Globus pallidus (tissue), 1 donor: ENCODE data around the gene ADPRS.

ENCODE experiments used
- DNase-seq: peaks from one replicate; pipeline ENCODE4 v3.0.0-alpha.2; 2015; ENCODE audit warnings: low spot score

The ADPRS gene

DNA sequence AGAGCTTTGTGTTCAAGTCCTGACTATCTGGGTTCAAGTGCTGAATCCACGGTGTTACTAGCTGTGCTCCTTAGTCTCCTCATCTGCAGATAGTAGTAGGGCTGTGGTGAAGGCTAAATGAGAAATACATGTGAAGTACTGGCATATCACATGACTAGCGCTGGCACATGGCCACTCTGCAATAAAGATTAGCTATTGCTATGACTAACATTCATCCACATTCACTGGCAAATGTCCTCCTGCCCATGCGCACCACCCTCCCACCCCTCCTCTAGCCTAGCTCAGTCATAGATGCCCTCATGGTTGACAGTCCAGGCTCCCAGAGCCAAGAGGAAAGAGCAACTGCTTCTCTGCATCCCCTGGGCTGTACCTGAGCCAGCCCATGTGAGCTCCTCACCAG lies 44.8 kb downstream of the ADPRS start:
- no peak for DNase-seq

DNA sequence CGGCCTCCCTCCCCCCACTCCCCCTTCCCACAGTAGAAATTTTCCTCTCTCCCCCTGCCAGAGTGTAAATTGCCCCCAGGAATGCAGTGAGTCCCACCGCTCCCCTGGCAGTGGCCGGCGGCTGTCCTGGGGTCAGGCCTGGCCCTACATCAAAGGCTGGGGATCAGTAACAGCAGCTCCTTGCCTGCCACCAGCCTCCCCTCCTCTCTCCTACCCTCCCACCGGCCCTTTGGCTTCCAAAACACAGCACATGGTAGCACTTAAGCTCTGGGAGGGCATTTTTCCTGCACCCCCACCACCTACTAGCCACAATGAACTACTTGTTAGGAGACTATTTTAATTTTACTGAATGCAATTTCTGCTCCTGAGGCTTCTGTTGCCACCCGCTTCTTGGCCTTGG lies 45.3 kb downstream of the ADPRS start:
- no peak for DNase-seq

DNA sequence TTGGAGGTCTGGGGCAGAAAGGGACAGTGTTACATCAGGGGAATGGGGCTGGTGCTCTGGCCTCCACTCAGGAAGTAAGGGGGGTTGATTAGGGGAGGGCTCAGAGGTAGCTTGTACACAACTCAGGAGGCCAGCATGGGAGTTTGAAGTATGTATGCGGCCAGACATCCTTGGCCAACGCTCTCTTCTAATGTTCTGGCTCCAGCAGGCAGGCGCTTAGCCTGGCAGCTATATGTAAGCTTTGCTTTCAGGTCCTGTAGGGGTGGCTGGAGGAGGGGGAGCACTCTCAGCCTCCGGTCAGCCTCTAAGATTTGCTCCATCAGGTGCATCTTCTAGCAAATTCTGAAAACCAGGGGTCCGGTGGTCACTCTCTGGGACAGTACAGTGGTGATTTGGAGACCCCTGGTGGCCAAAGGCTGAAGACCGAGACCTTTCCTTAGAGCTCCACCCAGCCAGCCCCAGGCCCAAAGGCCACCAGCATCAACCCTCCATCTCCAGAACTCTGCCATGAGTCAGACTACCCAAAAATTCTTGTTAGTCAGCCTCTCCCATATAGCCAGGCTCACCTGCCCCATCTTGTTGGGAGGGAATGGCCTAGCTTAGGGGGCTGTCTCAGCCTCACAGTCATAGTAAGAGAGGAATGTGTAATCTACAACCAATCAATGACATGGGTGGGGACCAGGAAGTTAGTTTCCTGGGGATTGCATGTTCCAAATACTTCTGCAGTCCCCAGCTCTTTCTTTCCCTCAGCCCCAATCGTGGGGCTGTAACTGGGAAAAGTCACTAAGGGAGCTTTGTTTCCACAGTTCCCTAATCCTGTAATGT lies 46.0 kb downstream of the ADPRS start:
- peak; percentile 59 for DNase-seq

DNA sequence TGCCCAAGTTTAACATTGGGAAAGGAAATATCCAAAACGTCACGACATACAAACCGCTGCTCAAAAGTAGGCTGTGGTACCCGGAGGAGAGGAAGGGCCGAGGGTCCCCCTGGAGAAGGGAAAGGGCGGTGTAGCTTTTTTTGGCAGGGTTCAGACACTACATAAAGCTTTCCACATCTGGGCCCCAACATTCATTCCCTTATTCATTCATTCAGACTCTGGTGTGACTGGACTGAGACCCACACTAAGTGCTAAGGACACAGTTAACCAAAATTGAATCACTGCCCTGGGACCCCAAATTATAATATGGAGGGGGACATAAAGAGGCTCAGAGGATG lies 46.6 kb downstream of the ADPRS start:
- DNase-seq: no peak

DNA sequence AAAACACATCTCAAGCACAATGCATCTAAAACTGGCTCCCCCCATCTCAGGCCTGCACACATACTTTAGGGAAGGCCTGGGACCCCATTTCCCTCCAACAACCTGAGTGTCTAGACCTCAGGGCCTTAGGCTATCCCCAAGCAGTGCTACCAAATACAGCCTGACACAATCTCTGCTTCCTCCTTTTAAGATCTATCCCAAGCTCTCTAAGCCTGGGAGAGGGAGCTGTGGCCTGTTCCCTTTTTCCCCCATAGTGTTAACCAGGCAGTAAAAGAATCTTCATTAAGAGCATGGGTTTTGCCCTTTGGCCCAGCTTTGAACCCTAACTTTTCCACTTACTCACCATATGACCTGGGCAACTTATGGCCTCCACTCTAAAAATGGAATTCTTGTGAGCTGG lies 47.1 kb downstream of the ADPRS start:
- no peak for DNase-seq

DNA sequence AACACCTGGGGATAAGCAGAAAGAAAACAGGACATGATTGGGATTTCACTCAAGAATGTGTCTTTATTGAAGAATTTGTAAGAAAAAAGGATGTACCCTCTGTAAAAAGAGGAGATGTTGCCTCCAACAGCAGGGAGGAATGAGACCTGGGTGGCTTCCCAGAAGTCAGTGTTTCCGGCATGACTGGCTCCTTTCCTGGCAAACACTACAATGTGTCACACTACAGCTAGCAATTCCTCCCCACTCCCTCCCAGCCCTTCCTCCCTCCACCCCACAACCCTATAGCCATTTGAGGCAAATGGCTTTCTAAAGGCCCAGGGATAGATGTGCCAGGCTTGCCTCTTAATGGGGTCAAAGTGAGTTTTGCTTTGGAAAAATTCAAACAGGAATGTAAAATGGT lies 47.8 kb downstream of the ADPRS start:
- no peak for DNase-seq

DNA sequence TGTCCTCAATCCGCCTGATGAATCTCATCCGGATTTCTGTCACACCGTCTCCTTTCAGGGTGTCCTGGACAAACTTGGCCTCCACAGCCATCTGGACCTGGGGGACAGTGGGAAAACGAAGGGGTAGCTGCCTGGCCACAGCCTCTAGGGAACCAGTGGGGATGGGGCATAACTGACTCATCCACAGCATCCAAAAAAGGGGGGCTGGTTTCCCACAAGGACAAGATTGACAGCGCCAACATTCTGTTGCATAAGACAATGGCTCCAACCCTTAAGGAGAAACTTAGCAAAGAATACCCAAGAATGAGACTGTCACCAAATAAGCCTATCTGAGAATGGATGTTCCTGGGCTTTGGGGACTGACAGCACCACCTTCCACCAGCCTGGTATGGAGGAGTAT lies 48.5 kb downstream of the ADPRS start:
- no peak for DNase-seq

DNA sequence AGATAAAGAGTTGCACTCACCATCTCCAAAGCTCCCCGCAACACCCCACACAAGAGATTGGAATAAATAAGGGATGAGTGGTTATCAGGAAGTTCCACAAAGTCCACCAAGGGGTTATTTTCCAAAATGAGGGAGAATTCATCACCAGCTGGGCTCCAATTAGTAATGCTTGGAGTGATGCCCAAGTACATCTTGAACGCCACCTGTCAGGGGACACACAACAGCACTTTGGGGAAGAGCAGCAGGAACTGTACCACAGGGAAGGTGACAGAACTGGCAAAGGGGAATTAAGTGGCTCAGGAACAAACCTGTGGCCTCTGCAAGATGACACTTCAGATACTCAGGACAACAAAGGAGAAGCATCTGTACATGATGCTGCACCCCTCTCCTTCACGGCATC lies 49.1 kb downstream of the ADPRS start:
- no peak for DNase-seq

DNA sequence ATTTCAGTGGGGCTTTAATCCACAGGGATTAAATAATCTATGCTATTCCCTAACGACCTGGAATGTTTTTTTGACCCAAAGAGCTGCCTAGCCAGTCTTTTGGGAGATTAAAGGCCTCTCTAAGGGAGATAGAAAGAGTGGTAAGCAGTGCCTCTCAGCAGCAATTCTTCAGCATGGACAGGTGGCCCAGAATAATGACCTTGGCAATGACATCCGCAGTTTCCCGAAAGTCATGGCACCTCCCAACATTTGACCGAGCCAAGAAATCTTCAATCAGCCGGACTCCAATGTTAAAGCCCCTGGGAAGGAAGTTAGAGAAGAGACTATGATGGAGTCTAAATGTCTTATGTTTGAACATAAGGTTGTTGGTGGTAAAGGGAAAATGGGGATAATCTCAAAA lies 50.8 kb downstream of the ADPRS start:
- no peak for DNase-seq

DNA sequence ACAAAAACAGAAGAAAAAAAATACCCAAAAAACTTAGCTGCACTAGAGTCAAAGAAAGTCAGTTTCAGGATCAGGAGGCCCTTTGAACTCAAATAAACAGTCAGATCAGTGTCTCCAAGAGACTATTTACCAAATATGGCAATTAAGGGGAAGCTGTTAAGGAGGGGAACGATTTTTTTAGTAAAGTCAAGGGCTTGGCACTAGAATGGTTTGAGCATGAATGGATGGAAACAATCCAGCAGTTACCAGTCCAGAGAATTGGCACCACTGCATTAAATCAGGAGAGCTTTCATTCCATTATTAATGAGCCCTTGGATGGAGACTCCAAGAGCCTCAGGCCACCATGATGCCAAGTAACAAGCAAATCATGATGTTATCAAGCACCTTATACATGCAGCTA lies 53.4 kb downstream of the ADPRS start:
- DNase-seq: peak; percentile 43

DNA sequence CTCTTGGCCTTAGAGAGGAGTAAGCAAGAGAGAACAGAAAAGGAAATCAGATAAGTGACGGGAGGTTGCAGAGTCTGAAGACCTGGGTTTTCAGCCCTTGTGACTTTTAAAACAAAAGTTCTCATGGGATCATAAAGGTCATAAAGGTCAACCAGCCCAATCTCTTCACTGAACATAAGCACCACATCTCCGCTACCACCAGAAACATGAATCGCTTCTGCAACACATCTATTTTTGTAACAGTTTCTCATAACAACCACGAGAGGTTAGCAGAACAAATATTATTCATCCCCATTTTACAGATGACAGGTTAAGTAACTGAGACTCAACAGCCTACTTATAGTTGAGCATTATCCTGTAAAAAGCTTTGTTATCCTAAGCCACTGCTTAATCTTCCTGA lies 54.7 kb downstream of the ADPRS start:
- no peak for DNase-seq
